ENCODE results near the gene SLC66A1.
"Not testable (repeated sequence)": the region's sequence is repeated elsewhere in the genome, so short reads cannot be mapped to it uniquely, and the experiment has no call there.

DNA sequence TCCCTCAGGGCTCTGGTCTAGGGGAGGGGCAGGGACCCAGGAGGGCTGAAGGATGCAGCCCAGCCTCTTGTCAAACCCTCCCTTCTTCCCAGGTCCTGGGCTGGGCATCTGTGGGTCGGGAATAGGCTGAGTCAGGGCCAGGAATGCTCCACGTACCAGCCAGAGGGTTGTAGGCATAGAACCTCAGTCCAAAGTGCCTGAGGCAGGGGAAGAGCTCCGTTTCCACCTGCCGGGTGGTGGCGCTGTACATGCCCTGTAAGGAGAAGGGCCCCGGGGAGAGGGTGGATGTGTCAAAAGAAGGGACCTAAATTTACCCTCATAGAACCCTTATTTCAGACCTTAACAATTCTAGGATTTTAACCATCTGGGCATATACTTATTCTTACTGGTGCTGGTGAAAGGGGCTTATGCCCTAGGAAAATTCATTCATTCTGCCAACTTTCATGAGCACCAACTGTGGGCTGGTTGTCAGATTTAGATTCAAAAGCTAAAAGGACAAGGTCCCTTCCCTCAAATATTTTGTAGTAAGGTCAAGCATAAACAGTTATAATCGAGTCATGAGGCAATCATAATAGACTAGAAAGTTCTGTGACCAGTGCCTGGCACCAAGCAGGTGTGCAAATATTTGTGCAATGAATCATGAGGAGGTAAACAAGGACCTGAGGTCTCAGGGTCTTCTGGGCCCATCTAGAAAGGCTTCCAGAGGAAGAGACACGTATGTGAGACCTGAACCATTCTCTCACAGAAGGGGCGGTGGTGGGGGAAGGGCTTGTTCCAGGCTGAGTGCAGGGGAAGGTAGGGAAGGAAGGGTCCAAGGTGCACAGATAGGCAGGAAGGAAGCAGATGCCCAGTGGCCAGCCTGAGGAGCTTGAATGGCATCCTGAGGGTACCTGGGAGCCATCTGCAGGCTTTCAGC, 42.4 kb upstream of the SLC66A1 start:
- TF ChIP-seq, protein P1, sequence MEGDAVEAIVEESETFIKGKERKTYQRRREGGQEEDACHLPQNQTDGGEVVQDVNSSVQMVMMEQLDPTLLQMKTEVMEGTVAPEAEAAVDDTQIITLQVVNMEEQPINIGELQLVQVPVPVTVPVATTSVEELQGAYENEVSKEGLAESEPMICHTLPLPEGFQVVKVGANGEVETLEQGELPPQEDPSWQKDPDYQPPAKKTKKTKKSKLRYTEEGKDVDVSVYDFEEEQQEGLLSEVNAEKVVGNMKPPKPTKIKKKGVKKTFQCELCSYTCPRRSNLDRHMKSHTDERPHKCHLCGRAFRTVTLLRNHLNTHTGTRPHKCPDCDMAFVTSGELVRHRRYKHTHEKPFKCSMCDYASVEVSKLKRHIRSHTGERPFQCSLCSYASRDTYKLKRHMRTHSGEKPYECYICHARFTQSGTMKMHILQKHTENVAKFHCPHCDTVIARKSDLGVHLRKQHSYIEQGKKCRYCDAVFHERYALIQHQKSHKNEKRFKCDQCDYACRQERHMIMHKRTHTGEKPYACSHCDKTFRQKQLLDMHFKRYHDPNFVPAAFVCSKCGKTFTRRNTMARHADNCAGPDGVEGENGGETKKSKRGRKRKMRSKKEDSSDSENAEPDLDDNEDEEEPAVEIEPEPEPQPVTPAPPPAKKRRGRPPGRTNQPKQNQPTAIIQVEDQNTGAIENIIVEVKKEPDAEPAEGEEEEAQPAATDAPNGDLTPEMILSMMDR (conservative IDR thresholded peaks at IDR 0.05; ENCODE audit: low read length), result not testable (repeated sequence)
- not testable (repeated sequence) for TF ChIP-seq EZH2phosphoT487 (IDR thresholded peaks at IDR 0.05; ENCODE audit: borderline replicate concordance)

Data from Loucy (cell line).